HepG2 (cell line): ENCODE measurements around the gene ZFAND3. TPM values are rescaled to one million over a fixed set of nuclear protein-coding genes. Genes with fewer than 3 reads are reported as not detected.

ENCODE experiments used
- ATAC-seq: fragments of 200-7000 bp; cut with Tn5 transposase; 3 replicates; pipeline ENCODE4 v1.9.1; 2020; ENCODE audit warnings: mild to moderate bottlenecking, moderate library complexity
- BruUV-seq: library from RNA; stranded (reverse); fragments of 400-500 nt; replicated peaks from 2 replicates; lab custom pipeline; 2021; lab: Mats Ljungman, UMichigan
- CTCF ChIA-PET: fragments of 300-600 bp; formaldehyde crosslinking; extraction: SDS; loops from one replicate; lab custom pipeline; 2021; ENCODE audit warnings: low total read pairs, inconsistent platforms, low intra/inter-chr PET ratio; lab: Yijun Ruan, JAX
- POLR2A ChIA-PET: fragments of 350-600 bp; sonication (Branson Sonifier 250); formaldehyde crosslinking; loops from one replicate; lab custom pipeline; 2020; ENCODE audit warnings: antibody characterized with exemption, inconsistent platforms; lab: Yijun Ruan, JAX
- DNase-seq: peaks from one replicate; pipeline ENCODE4 v3.0.0-alpha.2; 2015; ENCODE audit warnings: low spot score
- FAIRE-seq: peaks from 3 replicates; lab custom pipeline; 2011; peaks lifted over from hg19 to GRCh38; lab: Jason Lieb, UNC
- H2AFZ ChIP-seq: one replicate; pipeline ENCODE4 v1.6.1; 2011; ENCODE audit warnings: low read length, inconsistent platforms
- H3K27ac ChIP-seq: fragments of 300-600 bp; 3 replicates; pipeline ENCODE4 v1.8.0; 2011; ENCODE audit warnings: mixed run types, mild to moderate bottlenecking, mixed read lengths, low read length, inconsistent platforms; ENCODE audit not compliant: insufficient read depth; ENCODE audit errors: extremely low read length
- H3K27me3 ChIP-seq, 2 experiments: fragments of 200-600 bp in 1 of 2; 2 replicates in 1 of 2; 3 replicates in 1 of 2; pipeline versions ENCODE4 v1.6.0 to v1.8.0; 2011; ENCODE audit warnings: low read length in 2 of 2, mild to moderate bottlenecking in 2 of 2, moderate library complexity in 2 of 2, inconsistent platforms in 1 of 2; ENCODE audit not compliant: insufficient read depth in 2 of 2, control insufficient read depth in 1 of 2
- H3K36me3 ChIP-seq, 2 experiments: fragments of 200-600 bp in 1 of 2; replicated peaks in 1 of 2; 2 replicates in 1 of 2; 3 replicates in 1 of 2; pipeline versions ENCODE4 v1.5.1 to v1.8.0; 2011; ENCODE audit warnings: low read length in 2 of 2, inconsistent platforms in 1 of 2; ENCODE audit not compliant: insufficient read depth in 2 of 2, control insufficient read depth in 1 of 2
- H3K4me1 ChIP-seq: 2 replicates; pipeline ENCODE4 v1.5.1; 2012; ENCODE audit warnings: low read length, inconsistent platforms; ENCODE audit not compliant: insufficient read depth
- H3K4me2 ChIP-seq: 2 replicates; pipeline ENCODE4 v1.6.0; 2011; ENCODE audit warnings: low read depth, low read length, inconsistent platforms
- H3K4me3 ChIP-seq, 3 experiments: fragments of 200-600 bp in 1 of 3; sonication (generic), shearing (Covaris generic) in 1 of 3; replicated peaks in 1 of 3; 2 replicates each; pipeline ENCODE4 v1.5.1; 2011 to 2016; ENCODE audit warnings: low read length in 3 of 3, inconsistent platforms in 2 of 3, low read depth in 2 of 3, mild to moderate bottlenecking in 2 of 3, control low read depth in 1 of 3, mixed read lengths in 1 of 3; ENCODE audit not compliant: insufficient read depth in 1 of 3
- H3K79me2 ChIP-seq: one replicate; pipeline ENCODE4 v1.6.1; 2011; ENCODE audit warnings: low read length, inconsistent platforms; ENCODE audit not compliant: insufficient read depth
- H3K9ac ChIP-seq: 2 replicates; pipeline ENCODE4 v1.6.0; 2011; ENCODE audit warnings: mild to moderate bottlenecking, low read depth, low read length, inconsistent platforms; ENCODE audit not compliant: insufficient read depth
- H3K9me3 ChIP-seq: 2 replicates; pipeline ENCODE4 v1.5.1; 2012; ENCODE audit warnings: mild to moderate bottlenecking, low read length
- H4K20me1 ChIP-seq: 2 replicates; pipeline ENCODE4 v1.6.0; 2011; ENCODE audit warnings: inconsistent platforms, mild to moderate bottlenecking, low read length, moderate library complexity; ENCODE audit not compliant: insufficient read depth
- AGO2 ChIP-seq: fragments of 200-400 bp; formaldehyde crosslinking; optimal IDR thresholded peaks from 2 replicates; pipeline ENCODE3; 2017; ENCODE audit warnings: mild to moderate bottlenecking, low read depth, low read length, moderate library complexity
- ATRX ChIP-seq: sonication (generic); formaldehyde crosslinking; IDR thresholded peaks from 2 replicates; pipeline ENCODE4 v1.4.0; 2020; ENCODE audit warnings: missing genetic modification reagents, borderline replicate concordance
- CHCHD3 ChIP-seq: sonication (generic); formaldehyde crosslinking; IDR thresholded peaks from 2 replicates; pipeline ENCODE4 v1.8.0; 2022; ENCODE audit warnings: mild to moderate bottlenecking, missing genetic modification reagents, moderate library complexity
- DNMT1 ChIP-seq: sonication (generic); formaldehyde crosslinking; IDR thresholded peaks from 2 replicates; pipeline ENCODE4 v1.5.1; 2020; ENCODE audit warnings: mild to moderate bottlenecking, missing genetic modification reagents
- MED8 ChIP-seq: sonication (generic); formaldehyde crosslinking; IDR thresholded peaks from 2 replicates; pipeline ENCODE4 v1.8.1; 2023; ENCODE audit warnings: mild to moderate bottlenecking, missing genetic modification reagents; ENCODE audit not compliant: insufficient replicate concordance
- NFATC3 ChIP-seq: sonication (generic); formaldehyde crosslinking; IDR thresholded peaks from 2 replicates; pipeline ENCODE4 v1.5.1; 2020; ENCODE audit warnings: mild to moderate bottlenecking, missing genetic modification reagents
- NR0B2 ChIP-seq: sonication (generic); formaldehyde crosslinking; IDR thresholded peaks from 2 replicates; pipeline ENCODE4 v1.4.0; 2020; ENCODE audit warnings: mild to moderate bottlenecking, missing genetic modification reagents
- PRDM10 ChIP-seq: sonication (generic); formaldehyde crosslinking; IDR thresholded peaks from 2 replicates; pipeline ENCODE4 v1.4.0; 2020; ENCODE audit warnings: low read depth, missing genetic modification reagents
- SP4 ChIP-seq: sonication (generic); formaldehyde crosslinking; IDR thresholded peaks from 2 replicates; pipeline ENCODE4 v1.8.1; 2023; ENCODE audit warnings: mild to moderate bottlenecking, missing genetic modification reagents
- ZNF30 ChIP-seq: sonication (generic); formaldehyde crosslinking; IDR thresholded peaks from 2 replicates; pipeline ENCODE4 v1.5.0; 2020; ENCODE audit warnings: mild to moderate bottlenecking, missing genetic modification reagents
- ZNF562 ChIP-seq: sonication (generic); formaldehyde crosslinking; IDR thresholded peaks from 2 replicates; pipeline ENCODE4 v1.8.0; 2022; ENCODE audit warnings: missing genetic modification reagents, borderline replicate concordance
- ZNF598 ChIP-seq: sonication (generic); formaldehyde crosslinking; IDR thresholded peaks from 2 replicates; pipeline ENCODE4 v1.5.1; 2020; ENCODE audit warnings: mild to moderate bottlenecking, missing genetic modification reagents, borderline replicate concordance
- WGBS: methylation state at CpG from one replicate; pipeline ENCODE4 v1.1.6; 2017; ENCODE audit warnings: low lambda C conversion rate; 5-methylcytosine and 5-hydroxymethylcytosine counted together
- in situ Hi-C: cut with HindIII; loops from 2 replicates; pipeline ENCODE4 v1.10.0; 2017; ENCODE audit warnings: low pct_unique_long_range_greater_than_20kb; ENCODE audit not compliant: extremely low pct_ligation_motif_present
- intact Hi-C: fragments of 100-400 bp; cut with micrococcal nuclease; formaldehyde crosslinking; loops from one replicate; pipeline ENCODE4 v1.10.0; 2022; ENCODE audit not compliant: unreplicated experiment
- polyA plus RNA-seq, 8 experiments: library from polyadenylated mRNA; depleted of rRNA in 3 of 8; stranded (reverse) in 7 of 8; unstranded in 1 of 8; fragments of >200 nt; fragmentation: Illumina TruSeq in 4 of 8; extraction: Trizol in 4 of 8; gene quantifications; 2 replicates each; pipeline versions ENCODE4 v1.2.1 to v1.2.3, GENCODE V29; 2011 to 2016; ENCODE audit warnings: low read depth in 4 of 8, missing spikeins in 1 of 8, mixed read lengths in 1 of 8; ENCODE audit not compliant: insufficient read depth in 1 of 8
- total RNA-seq, 5 experiments: library from RNA; depleted of rRNA; stranded (reverse); fragments of >200 nt; fragmentation: Illumina TruSeq; extraction: Trizol; gene quantifications; 2 replicates each; pipeline ENCODE4 v1.2.3, GENCODE V29; 2016; ENCODE audit warnings: low read depth in 1 of 5

Gene ZFAND3
- total and polyA plus RNA-seq, 2 of the 13 experiments (the other 11 are each of a cell fraction or from before 2014, with no cell fraction given): 16.4 to 17.1 TPM

DNA sequence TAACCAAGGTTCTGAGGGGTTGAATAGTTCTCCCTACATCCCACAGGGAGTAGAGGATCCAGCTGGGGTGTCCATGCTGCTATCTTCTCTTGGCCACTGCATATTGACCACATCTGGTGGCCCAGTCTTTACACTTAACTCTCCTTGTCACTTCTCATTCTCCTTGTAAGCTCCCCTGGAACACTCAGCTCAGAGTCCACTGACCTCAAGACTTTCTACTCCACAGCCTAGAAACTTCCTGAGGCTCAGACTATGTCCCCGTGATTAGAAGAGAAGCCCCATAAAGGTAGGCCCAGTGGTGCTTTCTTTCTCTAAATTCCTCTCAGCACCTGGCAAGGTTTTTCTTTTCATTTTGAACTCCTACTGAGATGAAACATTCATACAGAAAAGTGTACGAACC, 13.3 kb upstream of the ZFAND3 start:
- peak; percentile 27; the same call in 2 of the 3 replicates for ATAC-seq
- POLR2A ChIA-PET: interaction anchor here (5.9 kb wide), 1 partner anchor 13 kb away, joined by 52 read pairs; the partner anchor contains the start of gene ZFAND3
- in situ Hi-C loops: no loop called here

More for the DNA sequence above, 13.3 kb upstream of the ZFAND3 start:
- Histone ChIP-seq H2AFZ (no peak overlapping the region), H3K4me1 (peaks cover 16% of the 10 kb centered on the region), H3K79me2 (no peaks in the 10 kb centered on the region), H3K4me2 (no peak overlapping the region), H3K9ac (no peak overlapping the region), H3K36me3 (no peaks in the 10 kb centered on the region), H4K20me1 (no peaks in the 10 kb centered on the region), H3K4me3 (no peak overlapping the region), H3K27ac (no peak overlapping the region), H3K9me3 (no peaks in the 10 kb centered on the region), H3K27me3 (0 out of 5 replicates have a peak, but pooled peaks cover 0 to 5% of the 10 kb centered on the region in 2 experiments)
- DNase-seq (no peak), FAIRE-seq (no peak)
- CTCF ChIA-PET: no interaction called here
- intact Hi-C loops: no loop called here
- WGBS: 34% methylated on average over 2 of the region's 2 CpGs
- TF ChIP-seq ZNF30 (CRISPR knock-in tag) (no peak), MED8 (CRISPR knock-in tag) (no peak), SP4 (CRISPR knock-in tag) (no peak), NR0B2 (CRISPR knock-in tag) (no peak), AGO2 (no peak), DNMT1 (CRISPR knock-in tag) (no peak), ATRX (CRISPR knock-in tag) (no peak), CHCHD3 (CRISPR knock-in tag) (no peak), ZNF598 (CRISPR knock-in tag) (no peak), ZNF562 (CRISPR knock-in tag) (no peak), NFATC3 (CRISPR knock-in tag) (no peak), PRDM10 (no peak)
- BruUV-seq: no TSS peak
